ENCODE data around the gene CROCC2.

DNA sequence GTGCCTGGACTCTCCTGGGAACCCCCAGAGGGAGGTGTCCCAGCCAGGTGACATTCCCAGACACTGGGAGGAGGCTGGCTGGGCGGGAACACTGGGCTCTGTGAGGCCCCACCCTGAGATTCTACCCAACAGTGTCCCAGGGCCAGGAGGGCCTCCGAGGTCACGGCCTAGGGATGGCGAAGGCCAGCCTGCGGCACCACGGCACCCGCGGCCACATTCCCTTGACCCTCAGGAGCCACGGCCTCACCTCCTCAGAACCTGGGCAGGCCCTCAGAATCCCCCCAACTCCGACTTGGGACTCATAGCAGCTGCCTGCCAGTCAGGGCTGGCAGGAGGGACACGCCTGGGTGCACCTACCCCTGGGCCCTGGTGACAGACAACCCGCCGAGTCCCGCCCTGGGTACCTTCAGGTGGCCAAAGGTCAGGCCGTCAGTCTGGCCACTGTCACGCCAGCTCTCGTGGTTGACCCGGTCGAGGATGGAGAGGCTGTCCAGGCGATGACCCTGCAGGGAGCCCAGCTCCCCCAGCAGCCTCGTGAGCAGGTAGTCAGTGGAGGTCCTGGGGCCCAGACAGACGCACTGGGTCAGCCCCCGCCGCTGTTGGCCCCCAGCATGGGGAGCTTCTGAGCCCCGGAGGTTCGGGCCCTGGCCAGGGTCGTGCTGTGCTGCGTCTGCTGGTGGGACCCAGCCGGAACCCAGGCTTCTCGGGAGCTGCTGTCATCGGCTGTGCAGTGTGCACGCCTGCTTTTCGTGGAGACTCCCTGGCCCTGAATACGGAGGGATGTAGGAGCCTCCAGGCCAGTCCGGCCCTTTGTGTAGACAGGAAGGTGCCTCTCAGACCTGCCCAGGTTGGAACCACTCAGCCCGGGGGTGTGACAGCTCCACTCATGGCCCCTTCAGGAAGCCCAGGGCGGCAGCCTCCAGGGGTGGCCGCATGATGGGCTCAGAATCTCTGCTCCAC is 16.3 kb upstream of the CROCC2 start:
- TF ChIP-seq, protein P1, sequence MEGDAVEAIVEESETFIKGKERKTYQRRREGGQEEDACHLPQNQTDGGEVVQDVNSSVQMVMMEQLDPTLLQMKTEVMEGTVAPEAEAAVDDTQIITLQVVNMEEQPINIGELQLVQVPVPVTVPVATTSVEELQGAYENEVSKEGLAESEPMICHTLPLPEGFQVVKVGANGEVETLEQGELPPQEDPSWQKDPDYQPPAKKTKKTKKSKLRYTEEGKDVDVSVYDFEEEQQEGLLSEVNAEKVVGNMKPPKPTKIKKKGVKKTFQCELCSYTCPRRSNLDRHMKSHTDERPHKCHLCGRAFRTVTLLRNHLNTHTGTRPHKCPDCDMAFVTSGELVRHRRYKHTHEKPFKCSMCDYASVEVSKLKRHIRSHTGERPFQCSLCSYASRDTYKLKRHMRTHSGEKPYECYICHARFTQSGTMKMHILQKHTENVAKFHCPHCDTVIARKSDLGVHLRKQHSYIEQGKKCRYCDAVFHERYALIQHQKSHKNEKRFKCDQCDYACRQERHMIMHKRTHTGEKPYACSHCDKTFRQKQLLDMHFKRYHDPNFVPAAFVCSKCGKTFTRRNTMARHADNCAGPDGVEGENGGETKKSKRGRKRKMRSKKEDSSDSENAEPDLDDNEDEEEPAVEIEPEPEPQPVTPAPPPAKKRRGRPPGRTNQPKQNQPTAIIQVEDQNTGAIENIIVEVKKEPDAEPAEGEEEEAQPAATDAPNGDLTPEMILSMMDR (IDR thresholded peaks at IDR 0.05; ENCODE audit: borderline replicate concordance, extremely low read depth, low read length, poor library complexity, severe bottlenecking): no peak
- TF ChIP-seq EZH2 (IDR thresholded peaks at IDR 0.05; ENCODE audit: borderline replicate concordance, low read depth, low read length, severe bottlenecking): no peak

Data from DND-41 (cell line).